ENCODE results near the gene ENPP3. TPM values are rescaled to one million over a fixed set of nuclear protein-coding genes. Genes with fewer than 3 reads are reported as not detected.
A peak's percentile ranks its signal among the peaks of the same experiment; 100 is the strongest.

ENPP3 gene
- total RNA-seq, 1 donor = not detected

GRCh38 chr6:131600716-131601115 is 36.4 kb upstream of the ENPP3 start:
- H3K4me3 ChIP-seq (ENCODE audit: low read depth, low read length) = no peak overlapping the region
- DNase-seq (ENCODE audit: low read depth) = no peak
- TF ChIP-seq CTCF (IDR thresholded peaks at IDR 0.05; ENCODE audit: insufficient read depth, low read depth, low read length) = no peak

- peak; percentile 78 for DNase-seq (ENCODE audit: low read depth)
- no peak for TF ChIP-seq CTCF (IDR thresholded peaks at IDR 0.05; ENCODE audit: insufficient read depth, low read depth, low read length)
- H3K4me3 ChIP-seq (ENCODE audit: low read depth, low read length) = no peak overlapping the region
Observed at GRCh38 chr6:131602781-131603312, 34.3 kb upstream of the ENPP3 start.

- no peak for TF ChIP-seq CTCF (IDR thresholded peaks at IDR 0.05; ENCODE audit: insufficient read depth, low read depth, low read length)
- DNase-seq (ENCODE audit: low read depth) = no peak
Observed at GRCh38 chr6:131613296-131613925, 23.7 kb upstream of the ENPP3 start.

GRCh38 chr6:131615275-131615674 is 21.8 kb upstream of the ENPP3 start:
- TF ChIP-seq CTCF (IDR thresholded peaks at IDR 0.05; ENCODE audit: insufficient read depth, low read depth, low read length) = no peak
- no peak for DNase-seq (ENCODE audit: low read depth)
- no peak overlapping the region for H3K4me3 ChIP-seq (ENCODE audit: low read depth, low read length)

More at GRCh38 chr6:131613296-131613925, 23.7 kb upstream of the ENPP3 start:
- no peak overlapping the region for H3K4me3 ChIP-seq (ENCODE audit: low read depth, low read length)

- peak within 1 kb of the TSS; percentile 85 for H3K4me3 ChIP-seq (ENCODE audit: low read depth, low read length)
- DNase-seq (ENCODE audit: low read depth) = peak; percentile 96
- TF ChIP-seq CTCF (IDR thresholded peaks at IDR 0.05; ENCODE audit: insufficient read depth, low read depth, low read length) = peak; percentile 99
Observed at GRCh38 chr6:131627724-131628682, 9.1 kb upstream of the ENPP3 start, which contains the start of gene MED23. MED23 (minus strand) TSS chr6:131628242; CDS start chr6:131628049, 193 bp downstream.

- peak; percentile 4 for DNase-seq (ENCODE audit: low read depth)
- H3K4me3 ChIP-seq (ENCODE audit: low read depth, low read length) = no peak overlapping the region
- TF ChIP-seq CTCF (IDR thresholded peaks at IDR 0.05; ENCODE audit: insufficient read depth, low read depth, low read length) = no peak
Observed at GRCh38 chr6:131628726-131629125, 8.4 kb upstream of the ENPP3 start.
